ENCODE results near the gene AMDHD2. TPM values are rescaled to one million over a fixed set of nuclear protein-coding genes. Genes with fewer than 3 reads are reported as not detected.

Gene AMDHD2
- total and polyA plus RNA-seq, 2 of the 13 experiments (the other 11 are each of a cell fraction or from before 2014, with no cell fraction given) = 33.5 to 39.1 TPM

DNA sequence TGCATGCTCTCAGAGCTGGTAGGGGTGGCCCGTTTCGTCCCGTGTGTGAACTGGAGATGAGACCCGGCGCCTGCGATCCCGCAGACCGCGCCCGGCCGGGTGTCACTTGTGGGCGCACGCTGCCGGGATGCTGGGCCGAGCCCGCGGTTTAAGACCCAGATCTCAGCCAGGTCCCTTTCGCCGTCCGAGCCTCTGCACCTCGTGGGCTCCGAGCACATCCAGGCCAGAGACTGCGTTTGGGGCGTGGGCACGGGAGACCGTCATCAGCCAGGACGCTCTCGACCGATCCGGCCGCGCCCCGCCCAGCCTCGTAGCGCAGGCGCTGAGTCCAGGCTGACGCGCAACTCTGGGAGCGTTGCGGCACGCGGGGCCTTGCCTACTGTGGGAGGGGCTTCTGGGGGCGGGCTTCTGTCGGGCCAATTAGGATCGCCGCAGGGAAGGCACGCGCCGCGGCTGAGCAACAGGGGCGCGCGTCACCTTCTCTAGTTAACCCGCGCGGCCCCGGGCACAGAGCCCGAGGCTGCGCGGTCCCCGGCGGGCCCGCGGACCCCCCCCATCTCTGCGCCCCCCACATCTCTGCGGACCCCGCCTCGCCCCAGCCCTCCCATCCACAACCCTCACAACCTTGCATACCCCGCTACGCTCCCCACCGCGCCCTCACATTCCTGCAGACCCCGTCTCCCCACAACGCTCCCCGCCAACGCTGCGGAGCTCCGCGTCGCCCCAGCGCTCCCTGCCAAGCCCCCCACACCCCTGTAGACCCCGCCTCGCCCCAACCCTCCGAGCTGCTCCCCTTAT, 11.7 kb downstream of the AMDHD2 start (continued):
- TF ChIP-seq, protein P1, sequence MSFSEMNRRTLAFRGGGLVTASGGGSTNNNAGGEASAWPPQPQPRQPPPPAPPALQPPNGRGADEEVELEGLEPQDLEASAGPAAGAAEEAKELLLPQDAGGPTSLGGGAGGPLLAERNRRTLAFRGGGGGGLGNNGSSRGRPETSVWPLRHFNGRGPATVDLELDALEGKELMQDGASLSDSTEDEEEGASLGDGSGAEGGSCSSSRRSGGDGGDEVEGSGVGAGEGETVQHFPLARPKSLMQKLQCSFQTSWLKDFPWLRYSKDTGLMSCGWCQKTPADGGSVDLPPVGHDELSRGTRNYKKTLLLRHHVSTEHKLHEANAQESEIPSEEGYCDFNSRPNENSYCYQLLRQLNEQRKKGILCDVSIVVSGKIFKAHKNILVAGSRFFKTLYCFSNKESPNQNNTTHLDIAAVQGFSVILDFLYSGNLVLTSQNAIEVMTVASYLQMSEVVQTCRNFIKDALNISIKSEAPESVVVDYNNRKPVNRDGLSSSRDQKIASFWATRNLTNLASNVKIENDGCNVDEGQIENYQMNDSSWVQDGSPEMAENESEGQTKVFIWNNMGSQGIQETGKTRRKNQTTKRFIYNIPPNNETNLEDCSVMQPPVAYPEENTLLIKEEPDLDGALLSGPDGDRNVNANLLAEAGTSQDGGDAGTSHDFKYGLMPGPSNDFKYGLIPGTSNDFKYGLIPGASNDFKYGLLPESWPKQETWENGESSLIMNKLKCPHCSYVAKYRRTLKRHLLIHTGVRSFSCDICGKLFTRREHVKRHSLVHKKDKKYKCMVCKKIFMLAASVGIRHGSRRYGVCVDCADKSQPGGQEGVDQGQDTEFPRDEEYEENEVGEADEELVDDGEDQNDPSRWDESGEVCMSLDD (CRISPR knock-in tag; IDR thresholded peaks at IDR 0.05; ENCODE audit: borderline replicate concordance) = peak; percentile 58; the same call in 1 of the 2 replicates
- TF ChIP-seq, protein P2, sequence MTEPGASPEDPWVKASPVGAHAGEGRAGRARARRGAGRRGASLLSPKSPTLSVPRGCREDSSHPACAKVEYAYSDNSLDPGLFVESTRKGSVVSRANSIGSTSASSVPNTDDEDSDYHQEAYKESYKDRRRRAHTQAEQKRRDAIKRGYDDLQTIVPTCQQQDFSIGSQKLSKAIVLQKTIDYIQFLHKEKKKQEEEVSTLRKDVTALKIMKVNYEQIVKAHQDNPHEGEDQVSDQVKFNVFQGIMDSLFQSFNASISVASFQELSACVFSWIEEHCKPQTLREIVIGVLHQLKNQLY (CRISPR knock-in tag; IDR thresholded peaks at IDR 0.05) = 0 out of 2 replicates have a peak, but pooled peaks have one; percentile 7
- TF ChIP-seq NBN (conservative IDR thresholded peaks at IDR 0.05) (no peak), SYNCRIP (IDR thresholded peaks at IDR 0.05; ENCODE audit: insufficient read depth, low read depth, low read length) (no peak), HNRNPLL (IDR thresholded peaks at IDR 0.05; ENCODE audit: low read depth, low read length, poor library complexity, severe bottlenecking) (peak; percentile 74), GATAD1 (CRISPR knock-in tag; IDR thresholded peaks at IDR 0.05) (peak; percentile 68), SOX6 (IDR thresholded peaks at IDR 0.05) (no peak), SOX6 (CRISPR knock-in tag; IDR thresholded peaks at IDR 0.05) (peak; percentile 80), SP4 (CRISPR knock-in tag; IDR thresholded peaks at IDR 0.05) (peak; percentile 75; the same call in 1 of the 2 replicates), ETV6 (CRISPR knock-in tag; conservative IDR thresholded peaks at IDR 0.05) (0 out of 2 replicates have a peak, but pooled peaks have one; percentile 33)
- TF ChIP-seq, protein P3, sequence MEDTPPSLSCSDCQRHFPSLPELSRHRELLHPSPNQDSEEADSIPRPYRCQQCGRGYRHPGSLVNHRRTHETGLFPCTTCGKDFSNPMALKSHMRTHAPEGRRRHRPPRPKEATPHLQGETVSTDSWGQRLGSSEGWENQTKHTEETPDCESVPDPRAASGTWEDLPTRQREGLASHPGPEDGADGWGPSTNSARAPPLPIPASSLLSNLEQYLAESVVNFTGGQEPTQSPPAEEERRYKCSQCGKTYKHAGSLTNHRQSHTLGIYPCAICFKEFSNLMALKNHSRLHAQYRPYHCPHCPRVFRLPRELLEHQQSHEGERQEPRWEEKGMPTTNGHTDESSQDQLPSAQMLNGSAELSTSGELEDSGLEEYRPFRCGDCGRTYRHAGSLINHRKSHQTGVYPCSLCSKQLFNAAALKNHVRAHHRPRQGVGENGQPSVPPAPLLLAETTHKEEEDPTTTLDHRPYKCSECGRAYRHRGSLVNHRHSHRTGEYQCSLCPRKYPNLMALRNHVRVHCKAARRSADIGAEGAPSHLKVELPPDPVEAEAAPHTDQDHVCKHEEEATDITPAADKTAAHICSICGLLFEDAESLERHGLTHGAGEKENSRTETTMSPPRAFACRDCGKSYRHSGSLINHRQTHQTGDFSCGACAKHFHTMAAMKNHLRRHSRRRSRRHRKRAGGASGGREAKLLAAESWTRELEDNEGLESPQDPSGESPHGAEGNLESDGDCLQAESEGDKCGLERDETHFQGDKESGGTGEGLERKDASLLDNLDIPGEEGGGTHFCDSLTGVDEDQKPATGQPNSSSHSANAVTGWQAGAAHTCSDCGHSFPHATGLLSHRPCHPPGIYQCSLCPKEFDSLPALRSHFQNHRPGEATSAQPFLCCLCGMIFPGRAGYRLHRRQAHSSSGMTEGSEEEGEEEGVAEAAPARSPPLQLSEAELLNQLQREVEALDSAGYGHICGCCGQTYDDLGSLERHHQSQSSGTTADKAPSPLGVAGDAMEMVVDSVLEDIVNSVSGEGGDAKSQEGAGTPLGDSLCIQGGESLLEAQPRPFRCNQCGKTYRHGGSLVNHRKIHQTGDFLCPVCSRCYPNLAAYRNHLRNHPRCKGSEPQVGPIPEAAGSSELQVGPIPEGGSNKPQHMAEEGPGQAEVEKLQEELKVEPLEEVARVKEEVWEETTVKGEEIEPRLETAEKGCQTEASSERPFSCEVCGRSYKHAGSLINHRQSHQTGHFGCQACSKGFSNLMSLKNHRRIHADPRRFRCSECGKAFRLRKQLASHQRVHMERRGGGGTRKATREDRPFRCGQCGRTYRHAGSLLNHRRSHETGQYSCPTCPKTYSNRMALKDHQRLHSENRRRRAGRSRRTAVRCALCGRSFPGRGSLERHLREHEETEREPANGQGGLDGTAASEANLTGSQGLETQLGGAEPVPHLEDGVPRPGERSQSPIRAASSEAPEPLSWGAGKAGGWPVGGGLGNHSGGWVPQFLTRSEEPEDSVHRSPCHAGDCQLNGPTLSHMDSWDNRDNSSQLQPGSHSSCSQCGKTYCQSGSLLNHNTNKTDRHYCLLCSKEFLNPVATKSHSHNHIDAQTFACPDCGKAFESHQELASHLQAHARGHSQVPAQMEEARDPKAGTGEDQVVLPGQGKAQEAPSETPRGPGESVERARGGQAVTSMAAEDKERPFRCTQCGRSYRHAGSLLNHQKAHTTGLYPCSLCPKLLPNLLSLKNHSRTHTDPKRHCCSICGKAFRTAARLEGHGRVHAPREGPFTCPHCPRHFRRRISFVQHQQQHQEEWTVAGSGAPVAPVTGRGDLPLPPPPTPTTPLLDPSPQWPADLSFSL (CRISPR knock-in tag; IDR thresholded peaks at IDR 0.05) = no peak
- TF ChIP-seq, protein P4, sequence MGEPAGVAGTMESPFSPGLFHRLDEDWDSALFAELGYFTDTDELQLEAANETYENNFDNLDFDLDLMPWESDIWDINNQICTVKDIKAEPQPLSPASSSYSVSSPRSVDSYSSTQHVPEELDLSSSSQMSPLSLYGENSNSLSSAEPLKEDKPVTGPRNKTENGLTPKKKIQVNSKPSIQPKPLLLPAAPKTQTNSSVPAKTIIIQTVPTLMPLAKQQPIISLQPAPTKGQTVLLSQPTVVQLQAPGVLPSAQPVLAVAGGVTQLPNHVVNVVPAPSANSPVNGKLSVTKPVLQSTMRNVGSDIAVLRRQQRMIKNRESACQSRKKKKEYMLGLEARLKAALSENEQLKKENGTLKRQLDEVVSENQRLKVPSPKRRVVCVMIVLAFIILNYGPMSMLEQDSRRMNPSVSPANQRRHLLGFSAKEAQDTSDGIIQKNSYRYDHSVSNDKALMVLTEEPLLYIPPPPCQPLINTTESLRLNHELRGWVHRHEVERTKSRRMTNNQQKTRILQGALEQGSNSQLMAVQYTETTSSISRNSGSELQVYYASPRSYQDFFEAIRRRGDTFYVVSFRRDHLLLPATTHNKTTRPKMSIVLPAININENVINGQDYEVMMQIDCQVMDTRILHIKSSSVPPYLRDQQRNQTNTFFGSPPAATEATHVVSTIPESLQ (CRISPR knock-in tag; conservative IDR thresholded peaks at IDR 0.05) = no peak
